HEK293T (cell line): Measurements from ENCODE around the gene ATP10A.

Experiments used
- BHLHE40 ChIP-seq: fragments of 450-650 bp; IDR thresholded peaks from 2 replicates; pipeline ENCODE4 v1.6.1; 2016; ENCODE audit warnings: mild to moderate bottlenecking, moderate library complexity, borderline replicate concordance
- ELF4 ChIP-seq: fragments of 450-650 bp; IDR thresholded peaks from 2 replicates; pipeline ENCODE4 v1.6.1; 2017; ENCODE audit warnings: antibody characterized with exemption
- FOXA1 ChIP-seq: fragments of 450-650 bp; IDR thresholded peaks from 2 replicates; pipeline ENCODE4 v1.6.1; 2016; ENCODE audit warnings: mild to moderate bottlenecking
- FOXK2 ChIP-seq: fragments of 450-650 bp; IDR thresholded peaks from 2 replicates; pipeline ENCODE4 v1.6.1; 2016; ENCODE audit warnings: mild to moderate bottlenecking
- FOXM1 ChIP-seq: fragments of 450-650 bp; IDR thresholded peaks from 2 replicates; pipeline ENCODE4 v1.6.1; 2017; ENCODE audit warnings: mild to moderate bottlenecking, borderline replicate concordance
- SP1 ChIP-seq: fragments of 450-650 bp; IDR thresholded peaks from 2 replicates; pipeline ENCODE4 v1.6.1; 2017
- ZNF384 ChIP-seq: fragments of 450-650 bp; IDR thresholded peaks from 2 replicates; pipeline ENCODE4 v1.6.1; 2016

DNA sequence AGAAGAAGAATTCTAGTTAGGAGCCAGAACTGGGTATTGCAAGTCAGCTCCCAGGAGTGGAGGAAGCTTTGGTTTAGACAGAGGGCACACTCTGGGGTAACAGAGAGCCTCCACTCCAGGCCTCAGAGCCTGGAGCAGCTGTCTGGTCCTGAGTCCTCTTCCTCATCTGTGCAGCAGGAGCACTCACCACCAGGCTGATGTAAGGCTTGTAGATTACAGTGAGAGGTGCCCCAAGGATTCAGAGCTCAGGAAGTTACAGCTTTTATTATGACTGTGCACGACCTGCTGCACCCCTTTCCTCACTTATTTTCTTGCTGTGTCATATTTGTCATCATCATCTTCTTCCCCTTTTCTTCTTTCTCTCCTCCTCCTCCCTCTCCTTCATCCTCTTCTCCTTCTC is 210.4 kb downstream of the ATP10A start:
- TF ChIP-seq ZNF384 = no peak
- no peak for TF ChIP-seq FOXA1
- TF ChIP-seq SP1 = no peak
- no peak for TF ChIP-seq BHLHE40
- no peak for TF ChIP-seq ELF4
- no peak for TF ChIP-seq FOXM1
- TF ChIP-seq FOXK2 = no peak
